GM23338 (cell line): ENCODE data around the gene CNOT4. TPM values are rescaled to one million over a fixed set of nuclear protein-coding genes. Genes with fewer than 3 reads are reported as not detected.

Experiments
- ATAC-seq: fragments of 200-7000 bp; cut with Tn5 transposase; 3 replicates; pipeline ENCODE4 v1.9.1; 2020
- DNase-seq: peaks from one replicate; pipeline ENCODE4 v3.0.0-alpha.2; 2015; ENCODE audit warnings: low spot score
- H2AFZ ChIP-seq: fragments of 200-600 bp; sonication (generic); 2 replicates; pipeline ENCODE4 v1.8.0; 2016; ENCODE audit warnings: antibody characterized with exemption, mild to moderate bottlenecking, moderate library complexity
- H3F3A ChIP-seq: fragments of 200-600 bp; sonication (generic); replicated peaks from 2 replicates; pipeline ENCODE4 v1.8.0; 2017; ENCODE audit warnings: antibody characterized with exemption, mixed run types, low read depth
- H3K27ac ChIP-seq: fragments of 200-600 bp; sonication (generic); 2 replicates; pipeline ENCODE4 v1.6.1; 2016; ENCODE audit warnings: low read depth
- H3K27me3 ChIP-seq: fragments of 200-600 bp; sonication (generic); 2 replicates; pipeline ENCODE4 v1.8.0; 2016; ENCODE audit warnings: mild to moderate bottlenecking, mixed run types, moderate library complexity; ENCODE audit not compliant: insufficient read depth
- H3K36me3 ChIP-seq: fragments of 200-600 bp; sonication (generic); 2 replicates; pipeline ENCODE4 v1.8.0; 2016; ENCODE audit warnings: mild to moderate bottlenecking; ENCODE audit not compliant: insufficient read depth
- H3K4me1 ChIP-seq: fragments of 200-600 bp; sonication (generic); 2 replicates; pipeline ENCODE4 v1.8.0; 2016; ENCODE audit warnings: mild to moderate bottlenecking, moderate library complexity; ENCODE audit not compliant: insufficient read depth
- H3K4me2 ChIP-seq: fragments of 200-600 bp; sonication (generic); 2 replicates; pipeline ENCODE4 v1.7.1; 2017; ENCODE audit warnings: mixed run types
- H3K4me3 ChIP-seq: fragments of 200-600 bp; sonication (generic); 2 replicates; pipeline ENCODE4 v1.6.1; 2016; ENCODE audit warnings: mixed run types
- H3K79me2 ChIP-seq: fragments of 200-600 bp; sonication (generic); replicated peaks from 2 replicates; pipeline ENCODE4 v1.8.0; 2017; ENCODE audit warnings: mild to moderate bottlenecking; ENCODE audit not compliant: insufficient read depth
- H3K9me2 ChIP-seq: fragments of 200-600 bp; sonication (generic); 2 replicates; pipeline ENCODE4 v1.8.0; 2017; ENCODE audit not compliant: insufficient read depth
- H4K20me1 ChIP-seq: fragments of 200-600 bp; sonication (generic); replicated peaks from 2 replicates; pipeline ENCODE4 v1.8.0; 2017; ENCODE audit warnings: mild to moderate bottlenecking; ENCODE audit not compliant: insufficient read depth
- H3K27ac Mint-ChIP-seq: 2 replicates; pipeline ENCODE4 v1.8.0; 2020; ENCODE audit warnings: inconsistent platforms, mild to moderate bottlenecking, moderate library complexity, mixed read lengths
- H3K27me3 Mint-ChIP-seq: 3 replicates; pipeline ENCODE4 v1.8.0; 2022; ENCODE audit warnings: low read depth, mild to moderate bottlenecking, moderate library complexity, mixed read lengths, inconsistent platforms; ENCODE audit not compliant: insufficient read depth, poor library complexity
- H3K36me3 Mint-ChIP-seq: 3 replicates; pipeline ENCODE4 v1.8.0; 2021; ENCODE audit warnings: low read depth, mild to moderate bottlenecking, inconsistent platforms, moderate library complexity, mixed read lengths
- H3K4me1 Mint-ChIP-seq: 3 replicates; pipeline ENCODE4 v1.8.0; 2020; ENCODE audit warnings: mild to moderate bottlenecking, inconsistent platforms, mixed read lengths
- H3K4me3 Mint-ChIP-seq: 3 replicates; pipeline ENCODE4 v1.8.0; 2021; ENCODE audit warnings: moderate library complexity, mild to moderate bottlenecking, inconsistent platforms, mixed read lengths
- H3K9me3 Mint-ChIP-seq: 3 replicates; pipeline ENCODE4 v1.8.0; 2020; ENCODE audit warnings: moderate library complexity, mild to moderate bottlenecking, inconsistent platforms, mixed read lengths
- CREB1 ChIP-seq: fragments of 250-450 bp; sonication (Bioruptor Pico); IDR thresholded peaks from 2 replicates; pipeline ENCODE4 v1.5.0; 2020; ENCODE audit warnings: low read depth, mild to moderate bottlenecking, moderate library complexity
- ETS1 ChIP-seq: IDR thresholded peaks from 2 replicates; pipeline ENCODE4 v1.6.1; 2016; ENCODE audit warnings: antibody characterized with exemption
- EZH2phosphoT487 ChIP-seq: fragments of 200-600 bp; sonication (generic); IDR thresholded peaks from one replicate; pipeline ENCODE4 v1.8.1; 2018; ENCODE audit warnings: antibody characterized with exemption; ENCODE audit not compliant: unreplicated experiment
- JUNB ChIP-seq: IDR thresholded peaks from one replicate; pipeline ENCODE4 v1.6.1; 2016; ENCODE audit warnings: antibody characterized with exemption; ENCODE audit not compliant: unreplicated experiment
- POLR2AphosphoS5 ChIP-seq: IDR thresholded peaks from 2 replicates; pipeline ENCODE4 v1.6.1; 2016; ENCODE audit warnings: antibody characterized with exemption, low read depth
- REST ChIP-seq: IDR thresholded peaks from one replicate; pipeline ENCODE4 v1.6.1; 2018; ENCODE audit warnings: antibody characterized with exemption; ENCODE audit not compliant: unreplicated experiment
- ZNF114 ChIP-seq: fragments of 250-450 bp; sonication (Bioruptor Pico); IDR thresholded peaks from 2 replicates; pipeline ENCODE4 v1.5.0; 2020; ENCODE audit warnings: mild to moderate bottlenecking, moderate library complexity
- ZNF331 ChIP-seq: fragments of 250-450 bp; sonication (Bioruptor Pico); IDR thresholded peaks from 2 replicates; pipeline ENCODE4 v1.5.0; 2020; ENCODE audit warnings: low read depth, mild to moderate bottlenecking, moderate library complexity
- polyA plus RNA-seq: library from polyadenylated mRNA; unstranded; fragments of >200 nt; fragmentation: Nextera tagmentation; extraction: Ambion mirVana; gene quantifications from 2 replicates; pipeline ENCODE4 v1.2.1, GENCODE V29; 2016
- total RNA-seq: library from RNA; depleted of rRNA; stranded (reverse); fragments of >200 nt; shearing (Covaris generic); gene quantifications from 2 replicates; pipeline ENCODE4 v1.2.3, GENCODE V29; 2014
- TF ChIP-seq, protein P1 (sequence below), 2 experiments: fragments of 200-600 bp in 1 of 2; sonication (generic) in 1 of 2; conservative IDR thresholded peaks; 2 replicates each; pipeline versions ENCODE4 v1.5.1 to v1.6.1; 2016 to 2017; ENCODE audit warnings: antibody characterized with exemption in 2 of 2, low read depth in 2 of 2, mild to moderate bottlenecking in 2 of 2, moderate library complexity in 1 of 2

CNOT4 gene
- total and polyA plus RNA-seq, 2 experiments from 2014 or later = 18.9 to 26.2 TPM

GRCh38 chr7:135447748-135448147 lies 62.2 kb downstream of the CNOT4 start:
- Mint-ChIP-seq H3K9me3 (no peaks in the 10 kb centered on the region), H3K27me3 (no peaks in the 10 kb centered on the region), H3K36me3 (no peaks in the 10 kb centered on the region), H3K4me3 (no peak overlapping the region), H3K4me1 (no peaks in the 10 kb centered on the region; the same call in 2 of the 3 replicates), H3K27ac (peak overlapping the region; percentile 52; the same call in 1 of the 2 replicates)
- H3K9me2 ChIP-seq = no peaks in the 10 kb centered on the region
- ATAC-seq (no peak), DNase-seq (no peak)
- no peak overlapping the region for H3K4me2 ChIP-seq
- no peak overlapping the region for H3K4me3 ChIP-seq
- H4K20me1 ChIP-seq = peaks cover 10% of the 10 kb centered on the region; the same call in 1 of the 2 replicates
- no peaks in the 10 kb centered on the region for H3K27me3 ChIP-seq
- no peaks in the 10 kb centered on the region; the same call in 1 of the 2 replicates for H3K4me1 ChIP-seq
- no peak overlapping the region for H2AFZ ChIP-seq
- H3K36me3 ChIP-seq = no peaks in the 10 kb centered on the region
- TF ChIP-seq POLR2AphosphoS5 = no peak
- TF ChIP-seq, protein P1, sequence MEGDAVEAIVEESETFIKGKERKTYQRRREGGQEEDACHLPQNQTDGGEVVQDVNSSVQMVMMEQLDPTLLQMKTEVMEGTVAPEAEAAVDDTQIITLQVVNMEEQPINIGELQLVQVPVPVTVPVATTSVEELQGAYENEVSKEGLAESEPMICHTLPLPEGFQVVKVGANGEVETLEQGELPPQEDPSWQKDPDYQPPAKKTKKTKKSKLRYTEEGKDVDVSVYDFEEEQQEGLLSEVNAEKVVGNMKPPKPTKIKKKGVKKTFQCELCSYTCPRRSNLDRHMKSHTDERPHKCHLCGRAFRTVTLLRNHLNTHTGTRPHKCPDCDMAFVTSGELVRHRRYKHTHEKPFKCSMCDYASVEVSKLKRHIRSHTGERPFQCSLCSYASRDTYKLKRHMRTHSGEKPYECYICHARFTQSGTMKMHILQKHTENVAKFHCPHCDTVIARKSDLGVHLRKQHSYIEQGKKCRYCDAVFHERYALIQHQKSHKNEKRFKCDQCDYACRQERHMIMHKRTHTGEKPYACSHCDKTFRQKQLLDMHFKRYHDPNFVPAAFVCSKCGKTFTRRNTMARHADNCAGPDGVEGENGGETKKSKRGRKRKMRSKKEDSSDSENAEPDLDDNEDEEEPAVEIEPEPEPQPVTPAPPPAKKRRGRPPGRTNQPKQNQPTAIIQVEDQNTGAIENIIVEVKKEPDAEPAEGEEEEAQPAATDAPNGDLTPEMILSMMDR (conservative IDR thresholded peaks at IDR 0.05; ENCODE audit: low read depth in 2 of 2) = no peak
- TF ChIP-seq REST = no peak
- H3K79me2 ChIP-seq = peaks cover 68% of the 10 kb centered on the region
- H3K27ac ChIP-seq = 0 out of 2 replicates have a peak overlapping the region, but pooled peaks have one; percentile 17
- H3F3A ChIP-seq = no peaks in the 10 kb centered on the region

- Mint-ChIP-seq H3K27ac (no peak overlapping the region), H3K36me3 (no peaks in the 10 kb centered on the region), H3K4me1 (no peaks in the 10 kb centered on the region; the same call in 2 of the 3 replicates), H3K9me3 (no peaks in the 10 kb centered on the region), H3K4me3 (no peak overlapping the region), H3K27me3 (no peaks in the 10 kb centered on the region)
- H3K27me3 ChIP-seq = no peaks in the 10 kb centered on the region
- no peaks in the 10 kb centered on the region for H3K9me2 ChIP-seq
- DNase-seq (no peak), ATAC-seq (no peak)
- peaks cover 53% of the 10 kb centered on the region for H3K79me2 ChIP-seq
- no peak overlapping the region for H3K4me2 ChIP-seq
- peaks cover 3% of the 10 kb centered on the region; the same call in 1 of the 2 replicates for H4K20me1 ChIP-seq
- H3F3A ChIP-seq = no peaks in the 10 kb centered on the region
- no peak overlapping the region for H2AFZ ChIP-seq
- H3K4me3 ChIP-seq = no peak overlapping the region
- H3K27ac ChIP-seq = no peak overlapping the region
- no peaks in the 10 kb centered on the region; the same call in 1 of the 2 replicates for H3K4me1 ChIP-seq
- H3K36me3 ChIP-seq = no peaks in the 10 kb centered on the region
- TF ChIP-seq EZH2phosphoT487 = no peak
- no peak for TF ChIP-seq CREB1 (CRISPR knock-in tag)
- no peak for TF ChIP-seq ETS1
- TF ChIP-seq JUNB = no peak
- TF ChIP-seq ZNF331 = no peak
- no peak for TF ChIP-seq ZNF114 (CRISPR knock-in tag)
- TF ChIP-seq REST = no peak
Observed at GRCh38 chr7:135445690-135446089, 64.2 kb downstream of the CNOT4 start.
